Activated CD8-positive, alpha-beta memory T cell treated with anti-CD3 and anti-CD28 coated beads, Interleukin-2, amount 50 U/mL, for 24 hours (primary cell): Measurements from ENCODE around the gene UNKL.

ENCODE experiments used
- DNase-seq: peaks from one replicate; pipeline ENCODE4 v3.0.0-alpha.2; 2020; ENCODE audit errors: extremely low read depth

Gene UNKL

GRCh38 chr16:1351582-1352362, 62.7 kb downstream of the UNKL start, which contains the start of the genes GNPTG and TSR3:
GNPTG (plus strand) TSS chr16:1351931; CDS start chr16:1351966, 35 bp downstream.
TSR3 (minus strand) TSS chr16:1351878; CDS start chr16:1351804, 74 bp downstream.
- peak; percentile 48 for DNase-seq

DNA sequence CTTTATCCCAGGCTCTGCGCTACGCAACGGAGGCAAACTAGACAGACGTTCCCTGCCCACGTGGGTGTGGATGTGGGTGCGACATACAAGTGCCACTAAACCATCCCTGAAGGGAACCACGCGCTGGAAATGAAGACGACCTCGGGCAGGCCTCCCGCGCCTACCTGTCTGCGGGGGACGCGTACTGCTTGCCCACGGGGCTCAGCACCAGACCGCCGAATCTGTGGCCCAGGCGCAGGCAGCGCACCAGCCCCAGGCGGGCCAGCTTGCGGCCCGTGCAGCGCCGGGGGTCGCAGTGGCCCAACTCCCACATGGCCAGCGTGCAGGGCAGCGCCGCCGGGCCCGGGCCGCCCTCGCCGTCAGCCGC, 63.3 kb downstream of the UNKL start:
- DNase-seq = no peak

- DNase-seq = no peak
These were observed 63.8 kb downstream of the UNKL start for GRCh38 chr16:1350691-1351090.

DNA sequence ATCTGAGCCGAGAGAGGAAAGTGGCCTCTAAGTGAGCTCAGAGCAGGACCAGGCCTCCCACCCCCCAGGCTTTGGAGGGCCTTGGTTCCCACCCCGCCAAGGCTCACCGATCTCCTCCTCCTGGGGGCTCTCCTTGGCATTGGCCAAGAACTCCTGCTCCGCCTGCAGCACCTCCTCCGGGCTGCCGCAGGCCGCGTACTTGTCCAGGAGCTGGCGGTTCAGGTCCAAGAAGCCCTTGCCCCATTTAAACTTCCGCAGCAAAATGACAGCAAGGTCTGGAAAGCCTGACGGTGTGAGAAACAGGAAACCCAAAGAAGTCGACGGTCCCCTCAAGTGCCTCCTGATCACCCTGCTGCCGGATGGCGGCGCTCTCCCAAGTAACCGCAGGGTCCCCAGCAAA, 64.6 kb downstream of the UNKL start:
- no peak for DNase-seq

- no peak for DNase-seq
These were observed 65.2 kb downstream of the UNKL start for GRCh38 chr16:1349351-1349750.

DNA sequence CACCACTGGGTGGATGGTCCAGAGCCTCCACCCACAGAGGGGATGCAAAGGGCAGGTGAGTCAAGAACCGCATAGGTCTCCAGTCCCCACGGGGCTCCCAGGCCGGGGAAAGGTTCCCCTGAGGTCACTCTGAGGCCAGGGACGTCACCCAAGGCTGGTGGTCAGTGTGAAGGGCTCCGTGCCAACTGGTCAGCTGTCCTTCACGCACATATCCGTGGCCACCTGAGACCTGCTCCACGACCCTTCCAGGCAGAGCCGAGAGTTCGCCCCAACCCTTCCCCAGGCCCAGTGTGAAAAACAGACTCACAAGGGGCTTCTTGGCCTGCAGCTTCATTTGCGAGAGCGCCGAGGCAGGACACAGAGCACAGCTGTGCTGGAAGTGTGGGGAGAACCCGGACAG, 65.6 kb downstream of the UNKL start:
- DNase-seq = no peak

- DNase-seq = no peak
These were observed 66.1 kb downstream of the UNKL start for GRCh38 chr16:1348441-1348840.

DNA sequence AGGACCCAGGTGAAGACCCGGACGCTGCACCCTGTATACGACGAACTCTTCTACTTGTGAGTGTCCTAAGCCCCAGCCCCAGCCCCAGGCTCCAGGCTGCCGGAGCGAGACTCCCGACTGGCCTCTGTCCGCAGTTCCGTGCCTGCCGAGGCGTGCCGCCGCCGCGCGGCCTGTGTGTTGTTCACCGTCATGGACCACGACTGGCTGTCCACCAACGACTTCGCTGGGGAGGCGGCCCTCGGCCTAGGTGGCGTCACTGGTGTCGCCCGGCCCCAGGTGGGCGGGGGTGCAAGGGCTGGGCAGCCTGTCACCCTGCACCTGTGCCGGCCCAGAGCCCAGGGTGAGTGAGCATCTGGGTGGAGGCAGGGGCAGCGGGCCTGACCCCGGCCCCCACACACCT, 66.5 kb downstream of the UNKL start:
- DNase-seq = no peak

DNA sequence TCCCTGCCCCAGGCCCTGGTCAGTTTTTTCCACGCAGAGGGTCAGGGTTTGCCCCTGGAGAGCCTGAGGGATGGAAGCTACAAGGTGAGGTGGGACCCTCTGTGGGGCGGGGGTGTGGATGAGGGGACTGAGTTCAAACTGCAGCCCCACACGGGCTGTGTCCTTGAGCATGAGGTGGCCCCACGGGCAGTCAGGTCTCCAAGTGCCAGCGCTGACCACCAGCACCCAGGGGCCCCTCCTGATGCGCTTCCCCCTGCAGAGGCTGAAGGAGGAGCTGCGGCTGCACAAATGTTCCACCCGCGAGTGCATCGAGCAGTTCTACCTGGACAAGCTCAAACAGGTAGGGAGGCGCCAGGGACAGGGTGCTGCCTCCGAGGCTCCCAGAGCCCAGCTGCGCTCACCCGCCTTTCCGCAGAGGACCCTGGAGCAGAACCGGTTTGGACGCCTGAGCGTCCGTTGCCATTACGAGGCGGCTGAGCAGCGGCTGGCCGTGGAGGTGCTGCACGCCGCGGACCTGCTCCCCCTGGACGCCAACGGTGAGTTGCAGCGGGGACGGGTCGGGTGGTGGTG, 67.1 kb downstream of the UNKL start:
- no peak for DNase-seq

DNA sequence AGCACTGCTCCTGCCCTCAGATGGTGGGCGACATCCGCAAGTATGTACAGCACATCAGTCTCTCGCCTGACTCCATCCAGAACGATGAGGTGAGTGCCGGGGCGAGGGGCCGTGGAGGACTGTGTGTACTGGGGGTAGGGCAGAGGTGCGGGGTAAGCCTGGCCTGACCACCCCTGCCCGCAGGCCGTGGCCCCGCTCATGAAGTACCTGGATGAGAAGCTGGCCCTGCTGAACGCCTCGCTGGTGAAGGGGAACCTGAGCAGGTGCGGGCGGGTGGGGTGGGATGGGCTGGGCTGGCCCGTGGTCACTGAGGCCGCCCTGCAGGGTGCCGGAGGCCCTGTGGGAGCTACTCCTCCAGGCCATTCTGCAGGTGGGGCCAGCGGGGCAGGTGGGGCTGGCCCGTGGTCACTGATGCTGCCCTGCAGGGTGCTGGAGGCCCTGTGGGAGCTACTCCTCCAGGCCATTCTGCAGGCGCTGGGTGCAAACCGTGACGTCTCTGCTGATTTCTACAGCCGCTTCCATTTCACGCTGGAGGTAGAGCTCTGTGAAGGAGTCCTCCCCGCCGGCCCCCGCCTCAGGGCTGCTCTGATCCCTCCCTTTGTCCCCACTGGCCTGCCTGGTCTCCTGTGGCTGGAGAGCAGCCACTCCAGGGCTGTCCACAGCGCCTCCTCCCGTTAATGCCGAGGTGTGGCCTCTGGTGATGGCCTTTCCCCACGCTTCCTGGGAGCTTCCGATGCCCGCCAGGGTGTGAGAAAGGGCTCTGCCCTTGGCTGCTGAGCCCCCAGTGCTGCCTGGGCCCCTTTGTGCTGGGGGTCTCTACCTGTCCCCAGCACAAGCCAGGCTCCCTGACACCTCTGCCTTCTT, 67.8 kb downstream of the UNKL start:
- no peak for DNase-seq

DNA sequence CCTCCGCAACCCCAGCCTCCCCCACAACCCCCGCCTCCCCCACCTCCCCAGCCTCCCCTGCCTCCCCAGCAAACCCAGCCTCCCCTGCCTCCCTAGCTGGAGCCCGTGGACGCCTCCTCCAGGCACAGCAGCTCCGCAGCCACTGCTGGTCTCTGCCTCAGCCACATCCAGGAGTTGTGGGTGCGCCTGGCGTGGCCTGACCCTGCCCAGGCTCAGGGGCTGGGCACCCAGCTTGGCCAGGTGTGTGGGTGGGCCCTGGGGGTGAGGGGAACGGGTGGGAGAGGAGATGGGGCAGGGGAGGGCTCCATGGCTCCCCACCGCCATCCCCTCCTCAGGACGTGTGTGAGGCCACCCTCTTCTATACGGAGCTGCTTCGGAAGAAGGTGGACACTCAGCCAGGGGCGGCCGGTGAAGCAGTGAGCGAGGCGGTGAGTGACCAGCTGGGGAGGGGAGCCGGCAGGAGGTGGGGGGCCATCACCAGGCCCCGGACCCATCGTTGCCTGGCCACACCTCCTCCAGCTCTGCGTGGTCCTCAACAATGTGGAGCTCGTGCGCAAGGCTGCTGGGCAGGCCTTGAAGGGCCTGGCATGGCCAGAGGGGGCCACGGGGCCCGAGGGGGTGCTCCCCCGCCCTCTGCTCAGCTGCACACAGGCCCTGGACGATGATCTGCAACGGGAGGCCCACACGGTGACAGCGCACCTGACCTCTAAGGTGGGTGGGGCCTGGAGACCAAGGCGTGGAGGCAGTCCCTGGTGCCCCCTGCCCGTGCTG, 68.7 kb downstream of the UNKL start:
- no peak for DNase-seq

- DNase-seq = no peak
These were observed 69.4 kb downstream of the UNKL start for GRCh38 chr16:1345087-1345486.

- no peak for DNase-seq
These were observed 70.0 kb downstream of the UNKL start for GRCh38 chr16:1344499-1344898.

GRCh38 chr16:1343428-1344242, 70.9 kb downstream of the UNKL start:
- no peak for DNase-seq

- peak; percentile 79 for DNase-seq
These were observed 71.7 kb downstream of the UNKL start for GRCh38 chr16:1342526-1343427.

- DNase-seq = no peak
These were observed 72.7 kb downstream of the UNKL start for GRCh38 chr16:1341495-1342420.

DNA sequence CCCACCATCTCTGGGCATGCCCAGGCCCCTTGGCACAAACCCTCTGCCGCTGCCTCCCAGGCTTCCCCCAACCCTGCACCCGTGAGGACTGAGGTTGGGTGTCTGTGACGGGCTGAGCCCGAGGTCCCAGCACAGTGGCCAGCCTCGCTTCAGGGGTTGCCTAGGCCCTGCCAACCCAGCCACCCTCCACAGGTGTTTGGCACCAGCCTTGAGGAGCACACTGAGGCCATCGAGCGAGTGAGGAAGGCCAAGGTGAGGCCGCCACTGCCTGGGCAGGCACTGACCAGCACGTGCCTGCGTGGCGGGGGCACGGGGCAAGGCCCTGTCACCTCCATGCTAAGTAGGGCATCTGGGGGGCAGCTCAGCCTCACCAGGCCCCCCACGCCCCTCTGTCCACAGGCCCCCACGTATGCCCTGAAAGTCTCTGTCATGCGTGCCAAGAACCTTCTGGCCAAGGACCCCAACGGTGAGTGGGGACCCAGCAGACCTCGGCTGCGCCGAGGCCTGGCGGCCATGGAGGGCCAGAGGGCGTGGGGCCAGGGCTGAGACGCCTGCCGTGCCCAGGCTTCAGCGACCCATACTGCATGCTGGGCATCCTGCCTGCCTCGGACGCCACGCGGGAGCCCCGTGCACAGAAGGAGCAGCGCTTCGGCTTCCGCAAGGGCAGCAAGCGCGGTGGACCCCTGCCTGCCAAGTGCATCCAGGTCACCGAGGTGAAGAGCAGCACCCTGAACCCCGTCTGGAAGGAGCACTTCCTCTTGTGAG, 73.6 kb downstream of the UNKL start:
- DNase-seq = no peak
